WTC11 (cell line): ENCODE data around the gene RUFY3. TPM values are rescaled to one million over a fixed set of nuclear protein-coding genes. Genes with fewer than 3 reads are reported as not detected.
"Not testable (repeated sequence)": the region's sequence is repeated elsewhere in the genome, so short reads cannot be mapped to it uniquely, and the experiment has no call there.

Experiments
- ATAC-seq: fragments of 200-7000 bp; cut with Tn5 transposase; 2 replicates; pipeline ENCODE4 v1.10.0; 2021; ENCODE audit warnings: mild to moderate bottlenecking, moderate library complexity
- CTCF ChIA-PET: fragments of 300-600 bp; sonication (Branson Sonifier 250); formaldehyde crosslinking; loops from one replicate; lab custom pipeline; 2021; ENCODE audit warnings: antibody characterized with exemption; lab: Charles Lee
- POLR2A ChIA-PET: fragments of 350-600 bp; sonication (Branson Sonifier 250); formaldehyde crosslinking; loops from one replicate; lab custom pipeline; 2021; ENCODE audit warnings: antibody characterized with exemption; lab: Charles Lee
- DNase-seq: peaks from one replicate; pipeline ENCODE4 v3.0.0; 2021; ENCODE audit warnings: low spot score
- H3K27ac Mint-ChIP-seq: 2 replicates; pipeline ENCODE4 v1.8.0; 2021; ENCODE audit warnings: mixed read lengths
- H3K27me3 Mint-ChIP-seq: 2 replicates; pipeline ENCODE4 v1.8.0; 2021; ENCODE audit warnings: low read depth, mild to moderate bottlenecking, moderate library complexity, mixed read lengths
- H3K36me3 Mint-ChIP-seq: 2 replicates; pipeline ENCODE4 v1.8.0; 2021; ENCODE audit warnings: mixed read lengths
- H3K4me1 Mint-ChIP-seq: 2 replicates; pipeline ENCODE4 v1.8.0; 2022; ENCODE audit warnings: mixed read lengths
- H3K4me3 Mint-ChIP-seq: 2 replicates; pipeline ENCODE4 v1.8.0; 2021; ENCODE audit warnings: mild to moderate bottlenecking, moderate library complexity, mixed read lengths
- H3K9me3 Mint-ChIP-seq: 2 replicates; pipeline ENCODE4 v1.8.0; 2021; ENCODE audit warnings: mixed read lengths
- ESRRA ChIP-seq: sonication (generic); formaldehyde crosslinking; IDR thresholded peaks from 2 replicates; pipeline ENCODE4 v1.8.1; 2022; ENCODE audit warnings: mild to moderate bottlenecking, missing genetic modification reagents, borderline replicate concordance
- FOXP1 ChIP-seq: sonication (generic); formaldehyde crosslinking; IDR thresholded peaks from 2 replicates; pipeline ENCODE4 v1.8.0; 2022; ENCODE audit warnings: missing genetic modification reagents, mild to moderate bottlenecking, moderate library complexity, borderline replicate concordance
- GTF2I ChIP-seq: fragments of 250-450 bp; sonication (Bioruptor Pico); conservative IDR thresholded peaks from 2 replicates; pipeline ENCODE4 v1.4.0; 2021; ENCODE audit warnings: mild to moderate bottlenecking
- JAZF1 ChIP-seq: fragments of 250-450 bp; sonication (Bioruptor Pico); IDR thresholded peaks from 2 replicates; pipeline ENCODE4 v1.9.0; 2021; ENCODE audit warnings: moderate library complexity, mild to moderate bottlenecking, inconsistent platforms
- JUN ChIP-seq: sonication (generic); formaldehyde crosslinking; IDR thresholded peaks from 2 replicates; pipeline ENCODE4 v1.8.0; 2023; ENCODE audit warnings: mild to moderate bottlenecking, missing genetic modification reagents
- SP1 ChIP-seq: sonication (generic); formaldehyde crosslinking; conservative IDR thresholded peaks from 2 replicates; pipeline ENCODE4 v1.8.1; 2022; ENCODE audit warnings: missing genetic modification reagents
- TEAD4 ChIP-seq: sonication (generic); formaldehyde crosslinking; IDR thresholded peaks from 2 replicates; pipeline ENCODE4 v1.8.0; 2022; ENCODE audit warnings: mild to moderate bottlenecking, missing genetic modification reagents
- ZNF121 ChIP-seq: sonication (generic); formaldehyde crosslinking; IDR thresholded peaks from 2 replicates; pipeline ENCODE4 v1.8.0; 2023; ENCODE audit warnings: missing genetic modification reagents
- ZNF263 ChIP-seq: sonication (generic); formaldehyde crosslinking; IDR thresholded peaks from 2 replicates; pipeline ENCODE4 v1.8.1; 2022; ENCODE audit warnings: low read depth, mild to moderate bottlenecking, moderate library complexity, missing genetic modification reagents
- ZNF317 ChIP-seq: sonication (generic); formaldehyde crosslinking; IDR thresholded peaks from 2 replicates; pipeline ENCODE4 v1.8.1; 2023; ENCODE audit warnings: low read depth, mild to moderate bottlenecking, moderate library complexity, missing genetic modification reagents, borderline replicate concordance
- total RNA-seq: library from RNA; stranded (reverse); gene quantifications from 3 replicates; pipeline ENCODE4 v1.2.3, GENCODE V29; 2021
- TF ChIP-seq, protein P1 (sequence below): sonication (generic); formaldehyde crosslinking; IDR thresholded peaks from 2 replicates; pipeline ENCODE4 v1.8.0; 2022; ENCODE audit warnings: mild to moderate bottlenecking, missing genetic modification reagents
- TF ChIP-seq, protein P2 (sequence below): sonication (generic); formaldehyde crosslinking; IDR thresholded peaks from 2 replicates; pipeline ENCODE4 v1.8.0; 2022; ENCODE audit warnings: mild to moderate bottlenecking, missing genetic modification reagents
- TF ChIP-seq, protein P3 (sequence below): fragments of 250-450 bp; sonication (Bioruptor Pico); IDR thresholded peaks from 2 replicates; pipeline ENCODE4 v1.8.0; 2021; ENCODE audit warnings: mild to moderate bottlenecking
- TF ChIP-seq, protein P4 (sequence below): fragments of 250-450 bp; sonication (Bioruptor Pico); conservative IDR thresholded peaks from 2 replicates; pipeline ENCODE4 v1.9.0; 2021; ENCODE audit warnings: mild to moderate bottlenecking
- TF ChIP-seq, protein P5 (sequence below): sonication (generic); formaldehyde crosslinking; IDR thresholded peaks from 2 replicates; pipeline ENCODE4 v1.8.0; 2023; ENCODE audit warnings: missing genetic modification reagents, mild to moderate bottlenecking, borderline replicate concordance
- TF ChIP-seq, protein P6 (sequence below): sonication (generic); formaldehyde crosslinking; IDR thresholded peaks from 2 replicates; pipeline ENCODE4 v1.8.0; 2023; ENCODE audit warnings: mild to moderate bottlenecking, missing genetic modification reagents

RUFY3 gene
- total RNA-seq, 1 experiment from 2014 or later: 49.0 TPM

DNA sequence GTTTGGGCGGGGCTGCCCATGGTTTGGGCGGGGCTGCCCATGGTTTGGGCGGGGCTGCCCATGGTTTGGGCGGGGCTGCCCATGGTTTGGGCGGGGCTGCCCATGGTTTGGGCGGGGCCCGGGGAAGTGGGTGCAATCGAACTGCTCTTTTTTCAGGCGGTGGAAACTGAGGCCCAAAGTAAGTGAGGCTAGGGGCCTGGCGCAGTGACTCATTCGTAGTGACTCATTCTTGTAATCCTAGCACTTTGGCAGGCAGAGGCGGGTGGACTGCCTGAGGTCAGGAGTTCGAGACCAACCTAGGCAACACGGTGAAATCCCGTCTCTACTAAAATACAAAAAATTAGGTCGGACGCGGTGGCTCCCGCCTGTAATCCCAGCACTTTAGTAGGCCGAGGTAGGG lies 118.4 kb downstream of the RUFY3 start:
- H3K9me3 Mint-ChIP-seq, H3K27ac Mint-ChIP-seq, H3K27me3 Mint-ChIP-seq, H3K36me3 Mint-ChIP-seq, H3K4me3 Mint-ChIP-seq: not testable (repeated sequence)
- CTCF ChIA-PET: interaction anchor here (0.5 kb wide), 1 partner anchor 171 kb away, joined by 3 read pairs; no protein-coding TSS in a partner anchor
- TF ChIP-seq SP1: peak; percentile 71; the same call in 1 of the 2 replicates
- H3K4me1 Mint-ChIP-seq: peaks cover 20% of the 10 kb centered on the region
- POLR2A ChIA-PET: interaction anchor here (2.1 to 3.1 kb wide), 2 partner anchors 62 to 153 kb away, joined by 14 to 18 read pairs; partner anchors contain the start of genes DCK and MOB1B
- DNase-seq (peak; percentile 50), ATAC-seq (peak; percentile 6)

DNA sequence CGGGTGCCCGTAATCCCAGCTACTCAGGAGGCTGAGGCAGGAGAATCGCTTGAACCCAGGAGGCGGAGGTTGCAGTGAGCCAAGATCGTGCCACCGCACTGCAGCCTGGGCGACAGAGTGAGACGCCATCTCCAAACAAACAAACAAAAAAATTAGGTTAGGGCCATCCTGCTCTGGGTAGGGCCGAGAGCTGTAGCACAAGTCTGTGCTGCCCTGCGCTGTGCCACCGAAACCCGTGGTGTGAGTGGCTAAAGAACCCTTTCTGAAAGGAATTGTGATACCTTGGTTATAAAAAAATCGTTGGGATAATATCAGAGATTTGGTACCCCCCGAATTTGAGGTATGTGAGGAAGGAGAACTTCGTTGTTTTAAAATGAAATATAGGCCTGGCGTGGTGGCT lies 118.9 kb downstream of the RUFY3 start:
- H3K4me3 Mint-ChIP-seq, H3K9me3 Mint-ChIP-seq, H3K27ac Mint-ChIP-seq, CTCF ChIA-PET, ATAC-seq, DNase-seq, H3K36me3 Mint-ChIP-seq, H3K27me3 Mint-ChIP-seq: not testable (repeated sequence)
- POLR2A ChIA-PET: interaction anchor here (1.1 kb wide), 1 partner anchor 61 kb away, joined by 3 read pairs; the partner anchor contains the start of gene MOB1B
- H3K4me1 Mint-ChIP-seq: peaks cover 20% of the 10 kb centered on the region

DNA sequence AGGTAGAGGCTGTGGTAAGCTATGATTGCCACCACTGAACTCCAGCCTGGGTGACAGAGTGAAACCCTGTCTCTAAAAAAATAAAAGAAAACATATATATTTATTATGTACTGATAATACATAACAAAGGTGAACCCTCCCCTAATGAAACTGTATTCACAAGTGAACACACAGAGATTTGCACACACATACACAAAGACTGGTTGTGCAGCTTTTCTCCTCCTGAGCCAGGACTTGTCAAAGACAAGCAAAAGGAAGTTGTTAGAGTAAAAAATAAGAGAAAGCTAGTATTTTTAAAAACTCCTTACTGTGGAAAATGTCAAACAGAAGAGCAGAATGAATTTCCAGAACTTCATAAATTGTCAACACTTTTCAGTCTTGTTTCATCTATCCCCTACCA lies 119.4 kb downstream of the RUFY3 start:
- H3K4me3 Mint-ChIP-seq: no peak overlapping the region
- ChIA-PET CTCF (no interaction called here), POLR2A (interaction anchor here (1.1 kb wide), 1 partner anchor 61 kb away, joined by 3 read pairs; the partner anchor contains the start of gene MOB1B)

More for the DNA sequence above, 119.4 kb downstream of the RUFY3 start:
- H3K27ac Mint-ChIP-seq: peak overlapping the region; percentile 65; the same call in 1 of the 2 replicates
- no peaks in the 10 kb centered on the region; the same call in 1 of the 2 replicates for H3K36me3 Mint-ChIP-seq
- peaks cover 20% of the 10 kb centered on the region for H3K4me1 Mint-ChIP-seq
- ATAC-seq: no peak
- no peaks in the 10 kb centered on the region for H3K27me3 Mint-ChIP-seq
- no peak for DNase-seq
- H3K9me3 Mint-ChIP-seq: no peaks in the 10 kb centered on the region
- TF ChIP-seq, protein P1, sequence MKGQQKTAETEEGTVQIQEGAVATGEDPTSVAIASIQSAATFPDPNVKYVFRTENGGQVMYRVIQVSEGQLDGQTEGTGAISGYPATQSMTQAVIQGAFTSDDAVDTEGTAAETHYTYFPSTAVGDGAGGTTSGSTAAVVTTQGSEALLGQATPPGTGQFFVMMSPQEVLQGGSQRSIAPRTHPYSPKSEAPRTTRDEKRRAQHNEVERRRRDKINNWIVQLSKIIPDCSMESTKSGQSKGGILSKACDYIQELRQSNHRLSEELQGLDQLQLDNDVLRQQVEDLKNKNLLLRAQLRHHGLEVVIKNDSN: no peak
- TF ChIP-seq, protein P2, sequence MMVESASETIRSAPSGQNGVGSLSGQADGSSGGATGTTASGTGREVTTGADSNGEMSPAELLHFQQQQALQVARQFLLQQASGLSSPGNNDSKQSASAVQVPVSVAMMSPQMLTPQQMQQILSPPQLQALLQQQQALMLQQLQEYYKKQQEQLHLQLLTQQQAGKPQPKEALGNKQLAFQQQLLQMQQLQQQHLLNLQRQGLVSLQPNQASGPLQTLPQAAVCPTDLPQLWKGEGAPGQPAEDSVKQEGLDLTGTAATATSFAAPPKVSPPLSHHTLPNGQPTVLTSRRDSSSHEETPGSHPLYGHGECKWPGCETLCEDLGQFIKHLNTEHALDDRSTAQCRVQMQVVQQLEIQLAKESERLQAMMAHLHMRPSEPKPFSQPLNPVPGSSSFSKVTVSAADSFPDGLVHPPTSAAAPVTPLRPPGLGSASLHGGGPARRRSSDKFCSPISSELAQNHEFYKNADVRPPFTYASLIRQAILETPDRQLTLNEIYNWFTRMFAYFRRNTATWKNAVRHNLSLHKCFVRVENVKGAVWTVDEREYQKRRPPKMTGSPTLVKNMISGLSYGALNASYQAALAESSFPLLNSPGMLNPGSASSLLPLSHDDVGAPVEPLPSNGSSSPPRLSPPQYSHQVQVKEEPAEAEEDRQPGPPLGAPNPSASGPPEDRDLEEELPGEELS (CRISPR knock-in tag): no peak
- TF ChIP-seq, protein P3, sequence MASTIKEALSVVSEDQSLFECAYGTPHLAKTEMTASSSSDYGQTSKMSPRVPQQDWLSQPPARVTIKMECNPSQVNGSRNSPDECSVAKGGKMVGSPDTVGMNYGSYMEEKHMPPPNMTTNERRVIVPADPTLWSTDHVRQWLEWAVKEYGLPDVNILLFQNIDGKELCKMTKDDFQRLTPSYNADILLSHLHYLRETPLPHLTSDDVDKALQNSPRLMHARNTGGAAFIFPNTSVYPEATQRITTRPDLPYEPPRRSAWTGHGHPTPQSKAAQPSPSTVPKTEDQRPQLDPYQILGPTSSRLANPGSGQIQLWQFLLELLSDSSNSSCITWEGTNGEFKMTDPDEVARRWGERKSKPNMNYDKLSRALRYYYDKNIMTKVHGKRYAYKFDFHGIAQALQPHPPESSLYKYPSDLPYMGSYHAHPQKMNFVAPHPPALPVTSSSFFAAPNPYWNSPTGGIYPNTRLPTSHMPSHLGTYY (CRISPR knock-in tag): no peak
- TF ChIP-seq ESRRA (CRISPR knock-in tag) (no peak), ZNF121 (no peak), JUN (CRISPR knock-in tag) (no peak), FOXP1 (CRISPR knock-in tag) (no peak), JAZF1 (CRISPR knock-in tag) (no peak), ZNF263 (CRISPR knock-in tag) (no peak), TEAD4 (CRISPR knock-in tag) (no peak), ZNF317 (CRISPR knock-in tag) (no peak), GTF2I (CRISPR knock-in tag) (no peak)
- TF ChIP-seq, protein P4, sequence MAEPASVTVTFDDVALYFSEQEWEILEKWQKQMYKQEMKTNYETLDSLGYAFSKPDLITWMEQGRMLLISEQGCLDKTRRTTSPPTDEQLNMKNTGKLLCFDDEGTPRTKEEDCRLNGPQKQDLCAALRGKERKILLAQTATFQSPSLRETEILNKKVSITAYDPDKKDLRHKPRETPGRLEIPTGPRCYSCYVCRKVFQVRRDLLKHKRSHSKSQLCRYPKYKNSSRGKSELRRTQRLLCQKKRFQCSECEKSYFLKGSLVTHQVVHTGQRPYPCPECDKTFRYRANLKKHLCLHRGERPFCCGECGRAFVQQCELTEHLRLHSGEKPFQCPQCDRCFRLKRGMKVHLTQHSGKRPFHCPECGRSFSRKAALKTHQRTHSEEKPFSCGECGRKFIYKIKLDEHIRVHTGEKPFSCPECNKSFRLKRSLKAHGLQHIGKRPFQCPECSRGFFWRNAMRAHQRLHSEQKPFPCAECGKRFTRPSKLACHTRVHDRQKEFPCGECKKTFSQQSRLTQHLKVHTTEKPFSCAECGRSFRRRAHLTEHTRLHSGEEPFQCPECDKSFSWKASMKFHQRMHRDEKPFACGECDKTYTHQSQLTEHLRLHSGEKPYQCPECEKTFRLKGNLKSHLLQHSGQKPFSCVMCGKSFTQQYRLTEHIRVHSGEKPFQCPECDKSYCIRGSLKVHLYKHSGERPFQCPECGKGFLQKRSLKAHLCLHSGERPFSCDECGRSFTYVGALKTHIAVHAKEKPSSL (CRISPR knock-in tag): no peak
- TF ChIP-seq, protein P5, sequence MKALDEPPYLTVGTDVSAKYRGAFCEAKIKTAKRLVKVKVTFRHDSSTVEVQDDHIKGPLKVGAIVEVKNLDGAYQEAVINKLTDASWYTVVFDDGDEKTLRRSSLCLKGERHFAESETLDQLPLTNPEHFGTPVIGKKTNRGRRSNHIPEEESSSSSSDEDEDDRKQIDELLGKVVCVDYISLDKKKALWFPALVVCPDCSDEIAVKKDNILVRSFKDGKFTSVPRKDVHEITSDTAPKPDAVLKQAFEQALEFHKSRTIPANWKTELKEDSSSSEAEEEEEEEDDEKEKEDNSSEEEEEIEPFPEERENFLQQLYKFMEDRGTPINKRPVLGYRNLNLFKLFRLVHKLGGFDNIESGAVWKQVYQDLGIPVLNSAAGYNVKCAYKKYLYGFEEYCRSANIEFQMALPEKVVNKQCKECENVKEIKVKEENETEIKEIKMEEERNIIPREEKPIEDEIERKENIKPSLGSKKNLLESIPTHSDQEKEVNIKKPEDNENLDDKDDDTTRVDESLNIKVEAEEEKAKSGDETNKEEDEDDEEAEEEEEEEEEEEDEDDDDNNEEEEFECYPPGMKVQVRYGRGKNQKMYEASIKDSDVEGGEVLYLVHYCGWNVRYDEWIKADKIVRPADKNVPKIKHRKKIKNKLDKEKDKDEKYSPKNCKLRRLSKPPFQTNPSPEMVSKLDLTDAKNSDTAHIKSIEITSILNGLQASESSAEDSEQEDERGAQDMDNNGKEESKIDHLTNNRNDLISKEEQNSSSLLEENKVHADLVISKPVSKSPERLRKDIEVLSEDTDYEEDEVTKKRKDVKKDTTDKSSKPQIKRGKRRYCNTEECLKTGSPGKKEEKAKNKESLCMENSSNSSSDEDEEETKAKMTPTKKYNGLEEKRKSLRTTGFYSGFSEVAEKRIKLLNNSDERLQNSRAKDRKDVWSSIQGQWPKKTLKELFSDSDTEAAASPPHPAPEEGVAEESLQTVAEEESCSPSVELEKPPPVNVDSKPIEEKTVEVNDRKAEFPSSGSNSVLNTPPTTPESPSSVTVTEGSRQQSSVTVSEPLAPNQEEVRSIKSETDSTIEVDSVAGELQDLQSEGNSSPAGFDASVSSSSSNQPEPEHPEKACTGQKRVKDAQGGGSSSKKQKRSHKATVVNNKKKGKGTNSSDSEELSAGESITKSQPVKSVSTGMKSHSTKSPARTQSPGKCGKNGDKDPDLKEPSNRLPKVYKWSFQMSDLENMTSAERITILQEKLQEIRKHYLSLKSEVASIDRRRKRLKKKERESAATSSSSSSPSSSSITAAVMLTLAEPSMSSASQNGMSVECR (CRISPR knock-in tag): no peak
- TF ChIP-seq, protein P6, sequence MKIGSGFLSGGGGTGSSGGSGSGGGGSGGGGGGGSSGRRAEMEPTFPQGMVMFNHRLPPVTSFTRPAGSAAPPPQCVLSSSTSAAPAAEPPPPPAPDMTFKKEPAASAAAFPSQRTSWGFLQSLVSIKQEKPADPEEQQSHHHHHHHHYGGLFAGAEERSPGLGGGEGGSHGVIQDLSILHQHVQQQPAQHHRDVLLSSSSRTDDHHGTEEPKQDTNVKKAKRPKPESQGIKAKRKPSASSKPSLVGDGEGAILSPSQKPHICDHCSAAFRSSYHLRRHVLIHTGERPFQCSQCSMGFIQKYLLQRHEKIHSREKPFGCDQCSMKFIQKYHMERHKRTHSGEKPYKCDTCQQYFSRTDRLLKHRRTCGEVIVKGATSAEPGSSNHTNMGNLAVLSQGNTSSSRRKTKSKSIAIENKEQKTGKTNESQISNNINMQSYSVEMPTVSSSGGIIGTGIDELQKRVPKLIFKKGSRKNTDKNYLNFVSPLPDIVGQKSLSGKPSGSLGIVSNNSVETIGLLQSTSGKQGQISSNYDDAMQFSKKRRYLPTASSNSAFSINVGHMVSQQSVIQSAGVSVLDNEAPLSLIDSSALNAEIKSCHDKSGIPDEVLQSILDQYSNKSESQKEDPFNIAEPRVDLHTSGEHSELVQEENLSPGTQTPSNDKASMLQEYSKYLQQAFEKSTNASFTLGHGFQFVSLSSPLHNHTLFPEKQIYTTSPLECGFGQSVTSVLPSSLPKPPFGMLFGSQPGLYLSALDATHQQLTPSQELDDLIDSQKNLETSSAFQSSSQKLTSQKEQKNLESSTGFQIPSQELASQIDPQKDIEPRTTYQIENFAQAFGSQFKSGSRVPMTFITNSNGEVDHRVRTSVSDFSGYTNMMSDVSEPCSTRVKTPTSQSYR (CRISPR knock-in tag): no peak
